HG03442 (cell line): Measurements from ENCODE around the gene TOP3A.

Experiments
- ATAC-seq: cut with Tn5 transposase; IDR thresholded peaks from one replicate; pipeline ENCODE4 v1.9.1; 2021; ENCODE audit warnings: mild to moderate bottlenecking, moderate library complexity; ENCODE audit not compliant: unreplicated experiment

TOP3A gene

GRCh38 chr17:18235743-18236256, 79.0 kb downstream of the TOP3A start:
- no peak for ATAC-seq

- no peak for ATAC-seq
Measured at GRCh38 chr17:18234853-18235380, 79.9 kb downstream of the TOP3A start.

DNA sequence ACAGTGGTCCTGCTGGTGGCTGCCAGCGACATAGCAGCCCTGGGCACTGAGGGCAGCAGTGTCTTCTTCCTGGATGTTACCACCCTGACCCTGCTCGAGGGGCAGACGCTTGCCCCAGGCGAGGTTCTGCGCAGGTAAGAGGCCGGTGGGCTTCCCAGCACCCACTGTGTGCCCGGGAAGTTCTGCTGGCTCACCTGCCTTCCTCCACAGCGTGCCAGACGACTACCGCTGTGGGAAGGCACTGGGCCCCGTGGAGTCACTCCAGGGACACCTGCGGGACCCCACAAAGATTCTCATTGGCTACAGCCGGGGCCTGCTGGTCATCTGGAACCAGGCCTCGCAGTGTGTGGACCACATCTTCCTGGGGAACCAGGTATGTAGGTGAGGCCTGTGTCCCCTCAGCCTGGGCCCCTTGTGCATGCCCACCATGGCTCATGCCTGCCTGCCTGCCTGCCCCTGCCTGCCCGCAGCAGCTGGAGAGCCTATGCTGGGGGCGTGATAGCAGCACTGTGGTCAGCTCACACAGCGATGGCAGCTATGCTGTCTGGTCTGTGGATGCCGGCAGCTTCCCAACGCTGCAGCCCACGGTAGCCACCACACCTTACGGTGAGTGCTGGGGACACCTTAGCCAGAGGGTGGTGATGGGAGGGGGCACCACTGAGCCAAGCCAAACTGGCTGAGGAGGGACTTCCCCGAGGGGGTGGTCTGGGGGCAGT, 80.8 kb downstream of the TOP3A start:
- no peak for ATAC-seq

DNA sequence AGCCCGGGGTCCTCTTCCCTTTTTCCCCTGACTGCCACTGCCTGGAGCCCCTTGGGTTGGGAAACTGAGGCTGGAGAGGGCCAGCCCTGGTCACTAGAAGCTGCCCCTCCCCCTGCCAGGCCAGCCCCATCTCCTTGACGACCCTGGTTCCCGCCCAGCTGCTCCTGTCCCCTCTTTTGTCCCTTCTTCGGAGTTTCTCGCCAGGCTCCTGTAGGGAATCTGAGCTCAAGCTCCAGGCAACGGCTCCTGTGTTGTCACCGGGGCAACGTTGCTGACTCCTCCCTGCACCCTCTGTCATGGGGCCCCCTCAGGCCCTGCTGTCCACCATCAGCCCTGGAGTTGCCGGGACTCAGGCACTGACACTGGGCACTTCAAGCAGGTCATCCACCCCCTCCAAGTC, 83.6 kb downstream of the TOP3A start:
- ATAC-seq: no peak

- no peak for ATAC-seq
Measured at GRCh38 chr17:18230288-18231141, 84.3 kb downstream of the TOP3A start.

DNA sequence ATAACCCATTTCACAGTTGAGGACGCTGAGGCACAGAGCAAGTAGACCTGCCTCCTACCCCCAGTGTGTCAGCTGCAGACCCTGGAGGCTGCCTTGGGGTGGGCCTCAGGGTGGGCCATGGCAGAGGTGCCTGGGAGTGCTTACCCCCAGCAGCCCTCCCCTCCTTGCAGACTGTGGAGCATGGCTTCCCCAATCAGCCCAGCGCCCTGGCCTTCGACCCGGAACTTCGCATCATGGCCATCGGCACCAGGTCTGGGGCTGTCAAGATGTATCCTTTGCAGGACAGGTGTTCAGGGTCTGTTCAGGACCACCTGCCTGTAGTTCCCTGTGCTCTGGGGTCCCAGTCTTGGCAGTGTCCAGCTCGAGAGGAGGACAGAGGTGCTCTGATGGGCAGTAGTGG, 85.0 kb downstream of the TOP3A start:
- ATAC-seq: no peak

GRCh38 chr17:18229254-18229653, 85.5 kb downstream of the TOP3A start:
- no peak for ATAC-seq

DNA sequence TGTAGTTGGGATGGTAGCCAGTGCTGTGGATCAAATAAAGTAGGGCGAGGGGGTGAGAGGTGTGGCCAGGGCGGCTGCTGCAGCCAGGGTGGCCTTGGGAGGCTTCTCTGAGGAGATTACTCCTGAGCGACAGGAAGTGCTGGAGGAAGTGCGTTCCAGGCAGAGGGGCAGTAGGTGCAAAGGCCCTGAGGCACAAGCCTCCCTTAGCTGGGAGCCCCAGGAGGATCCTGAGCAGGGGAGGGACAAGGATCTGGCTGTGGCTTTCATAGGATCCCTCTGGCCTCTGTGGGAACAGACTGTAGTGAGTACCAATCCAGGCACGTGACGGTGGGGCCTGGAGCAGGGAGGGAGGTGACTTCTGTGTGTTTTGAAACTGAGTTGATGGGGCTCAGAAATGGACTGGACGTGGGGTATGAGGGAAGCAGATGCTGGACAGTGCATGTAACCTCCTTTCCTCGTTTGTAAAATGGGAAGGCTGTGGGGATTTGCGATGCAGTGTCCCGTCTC, 86.6 kb downstream of the TOP3A start:
- ATAC-seq: no peak

DNA sequence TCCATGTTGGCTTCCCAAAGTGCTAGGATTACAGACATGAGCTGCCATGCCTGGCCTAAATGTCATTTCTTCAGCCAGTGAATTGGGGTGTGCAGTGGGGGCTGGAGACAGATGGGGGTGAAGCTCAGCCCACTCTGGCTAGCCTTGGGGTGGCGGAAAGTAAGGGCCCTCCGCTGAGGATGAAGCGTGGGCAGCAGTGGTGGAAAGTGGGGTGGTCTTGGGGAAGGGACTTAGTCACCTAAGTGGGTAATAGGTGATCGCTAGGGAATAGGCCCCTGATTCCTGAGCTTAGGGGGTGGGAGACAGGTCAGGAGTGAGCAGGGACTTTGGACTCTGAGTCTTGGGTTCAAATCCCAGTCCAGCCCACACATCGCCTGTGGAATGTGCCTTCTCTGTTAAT, 87.2 kb downstream of the TOP3A start:
- ATAC-seq: no peak

DNA sequence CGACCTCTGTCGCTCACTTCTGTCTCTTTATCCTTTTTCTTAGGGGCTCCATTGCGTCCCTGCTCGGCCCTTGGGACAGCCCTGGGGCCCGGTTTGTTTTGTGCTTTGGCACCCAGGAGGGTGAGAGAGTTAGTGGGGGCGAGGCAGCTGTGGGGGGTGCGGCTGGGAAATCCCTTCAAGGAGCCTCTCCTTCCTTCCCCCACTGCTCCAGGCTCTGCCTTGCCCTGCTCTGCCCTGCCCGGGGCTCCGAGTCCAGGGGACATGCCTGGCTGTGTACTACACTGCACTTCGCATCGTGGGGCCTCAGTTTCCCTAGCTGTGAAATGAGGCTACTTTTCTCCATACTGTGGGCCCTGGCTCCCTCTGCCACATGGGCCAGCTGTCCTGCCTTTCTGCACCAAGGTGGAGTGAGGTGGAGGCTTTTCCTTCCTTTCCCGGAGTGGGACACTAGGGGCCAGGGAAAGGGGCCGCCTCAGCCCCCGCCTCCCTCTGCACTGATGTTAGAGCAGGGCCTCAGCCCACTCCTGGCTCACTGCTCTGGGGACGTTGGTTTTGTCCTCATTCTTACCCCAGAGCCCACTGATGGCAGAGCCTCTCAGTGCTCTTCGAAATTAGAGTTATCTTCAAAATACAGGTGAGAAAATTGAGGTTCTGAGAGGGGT, 88.4 kb downstream of the TOP3A start:
- no peak for ATAC-seq

DNA sequence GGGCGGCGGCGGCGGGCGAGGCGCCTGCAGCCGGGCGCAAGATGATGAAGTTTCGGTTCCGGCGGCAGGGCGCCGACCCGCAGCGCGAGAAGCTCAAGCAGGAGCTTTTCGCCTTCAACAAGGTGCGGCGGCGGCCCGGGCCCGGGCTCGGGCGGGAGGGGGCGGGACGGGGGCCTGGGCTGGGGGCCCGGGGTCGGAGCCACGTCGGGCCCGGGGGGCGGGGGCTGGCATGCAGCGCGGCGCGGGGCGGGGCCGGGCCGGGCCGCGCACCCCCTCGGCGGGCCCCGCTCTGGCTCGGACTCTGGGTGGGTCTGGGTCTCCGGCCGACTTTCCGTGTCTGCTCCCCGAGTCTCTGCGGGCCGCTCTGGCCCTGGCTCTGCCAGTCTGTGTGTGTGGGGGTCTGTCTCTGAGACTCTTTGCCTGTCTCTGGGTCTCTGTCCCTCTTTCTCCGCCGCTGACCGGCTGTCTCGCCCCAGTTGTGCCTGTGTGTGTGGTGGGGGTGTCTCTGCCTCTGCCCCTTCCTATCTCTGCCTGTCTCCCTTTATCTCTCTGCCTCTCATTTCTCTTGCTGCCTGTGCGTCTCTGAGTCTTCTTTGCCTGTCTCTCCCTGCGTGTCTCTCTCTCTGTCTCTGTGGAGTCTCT, 89.0 kb downstream of the TOP3A start:
- peak; percentile 20 for ATAC-seq

DNA sequence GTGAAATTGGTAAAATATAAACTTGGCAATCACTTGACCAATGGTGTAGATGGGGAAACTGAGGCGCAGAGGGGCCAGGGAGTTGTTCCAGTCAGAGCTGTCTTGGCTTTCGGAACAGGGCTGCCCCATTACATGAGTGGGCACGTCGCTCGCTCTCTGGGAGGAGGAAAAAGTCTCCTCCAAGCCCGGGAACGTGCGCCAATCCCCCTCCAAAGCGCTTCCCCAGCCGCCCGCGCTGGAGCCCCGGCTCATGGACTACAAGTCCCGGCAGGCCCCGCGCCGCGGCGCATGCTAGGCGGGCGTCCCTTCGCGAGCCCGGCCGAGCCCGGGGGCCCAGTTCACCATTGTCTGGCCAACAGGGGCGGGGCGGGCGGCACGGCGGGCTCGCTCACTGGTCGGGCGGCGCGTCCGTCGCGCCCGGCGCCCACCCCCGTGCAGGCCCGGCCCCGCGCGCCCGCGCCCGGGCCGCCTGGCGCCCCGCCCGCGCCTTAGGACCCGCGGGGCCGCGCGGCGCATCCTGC, 89.6 kb downstream of the TOP3A start, which contains the start of gene LLGL1:
Gene LLGL1, plus strand, starts transcription at position 515 of the 521 bp plus-strand sequence. CDS start 48 bp downstream, outside the sequence.
- ATAC-seq: peak; percentile 76

- ATAC-seq: no peak
Measured at GRCh38 chr17:18224387-18225120, 90.2 kb downstream of the TOP3A start.

DNA sequence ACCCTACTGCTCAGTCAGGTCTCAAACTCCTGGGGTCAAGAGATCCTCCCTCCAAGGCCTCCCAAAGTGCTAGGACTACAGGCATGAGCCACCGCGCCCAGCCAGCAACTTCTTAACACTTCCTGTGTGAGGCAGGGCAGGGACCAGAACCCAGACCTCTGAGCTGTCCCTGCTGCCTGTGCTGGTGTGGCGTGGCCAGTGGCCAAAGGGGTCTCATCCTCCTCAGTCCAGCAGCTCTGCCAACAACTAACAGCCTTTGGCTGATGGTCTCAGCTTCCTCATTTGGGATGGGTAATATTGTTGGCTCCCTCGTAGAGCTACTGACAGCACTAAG, 90.8 kb downstream of the TOP3A start:
- no peak for ATAC-seq
